T-helper 2 cell treated with Interferon-gamma antibody and Interleukin-4, amounts not matched to agents 100 ng/mL and 5 ng/mL, for 36 hours (primary cell): Measurements from ENCODE around the gene KCNAB2. TPM values are rescaled to one million over a fixed set of nuclear protein-coding genes. Genes with fewer than 3 reads are reported as not detected.
"Not testable (repeated sequence)": the region's sequence is repeated elsewhere in the genome, so short reads cannot be mapped to it uniquely, and the experiment has no call there.

Experiments
- intact Hi-C: fragments of 100-400 bp; cut with micrococcal nuclease; formaldehyde crosslinking; loops from one replicate; pipeline ENCODE4 v1.15.1; 2023
- total RNA-seq: library from RNA; stranded (reverse); gene quantifications from 2 replicates; pipeline ENCODE4 v1.2.3, GENCODE V29; 2022

KCNAB2 gene
- total RNA-seq, 1 donor from 2014 or later, result 321 TPM

GRCh38 chr1:6052543-6053205, 7.0 kb downstream of the KCNAB2 start:
- intact Hi-C loops, result no loop called here

- intact Hi-C loops, result no loop called here
Measured at GRCh38 chr1:6053206-6053546, 7.5 kb downstream of the KCNAB2 start.

- intact Hi-C loops, result no loop called here
Measured at GRCh38 chr1:6054596-6054995, 8.9 kb downstream of the KCNAB2 start.

DNA sequence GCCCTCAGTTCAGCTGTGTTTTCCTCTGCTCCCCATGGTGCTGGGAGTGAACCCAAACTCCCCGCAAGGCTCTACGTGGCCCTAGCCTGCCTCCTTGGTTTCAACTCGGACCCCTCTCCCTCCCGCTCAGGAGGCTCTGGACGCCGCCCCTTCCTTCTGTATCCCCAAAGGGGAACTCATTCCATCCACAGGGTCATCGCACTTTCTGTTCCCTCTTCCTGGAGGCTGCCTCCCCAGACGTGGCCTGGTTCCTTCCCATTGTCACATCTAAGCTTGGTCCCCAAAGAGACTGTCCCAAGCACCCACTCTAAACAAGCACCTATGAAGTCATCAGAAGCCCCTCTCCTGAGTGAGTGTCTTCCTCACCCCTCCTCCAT, 10.9 kb downstream of the KCNAB2 start:
- intact Hi-C loops, result no loop called here

DNA sequence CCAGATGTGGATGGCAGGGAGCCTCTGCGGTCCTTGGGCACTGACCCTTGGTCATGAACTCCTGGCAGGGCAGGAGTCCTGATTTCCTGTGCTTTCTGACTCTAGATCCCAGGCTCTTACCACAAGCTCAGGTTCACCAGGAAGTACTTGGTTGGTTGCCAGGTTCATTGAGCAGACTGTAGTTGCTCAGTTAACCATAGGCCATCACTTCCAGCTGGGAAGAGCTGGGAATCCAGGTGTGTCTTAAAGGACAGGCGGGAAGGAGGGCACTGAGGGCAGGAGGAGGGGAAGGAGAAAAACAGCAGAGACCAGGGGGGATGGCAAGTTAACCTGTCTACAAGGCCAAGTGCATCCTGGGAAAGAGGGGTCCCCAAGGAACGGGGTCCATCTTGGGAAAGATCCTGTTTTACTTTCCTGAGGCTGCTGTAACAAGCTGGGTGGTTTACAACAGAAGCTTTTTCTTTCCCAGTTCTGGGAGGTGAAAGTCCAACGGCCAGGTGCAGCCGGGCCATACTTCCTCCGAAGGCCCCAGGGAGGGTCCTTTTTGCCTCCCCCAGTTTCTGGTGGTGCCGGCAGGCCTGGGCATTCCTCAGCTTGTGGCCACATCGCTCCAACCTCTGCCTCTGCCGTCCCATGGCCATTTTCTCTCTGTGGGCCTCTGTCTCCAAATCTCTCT, 11.6 kb downstream of the KCNAB2 start:
- intact Hi-C loops, result no loop called here

GRCh38 chr1:6059866-6060265, 14.2 kb downstream of the KCNAB2 start:
- intact Hi-C loops, result no loop called here

DNA sequence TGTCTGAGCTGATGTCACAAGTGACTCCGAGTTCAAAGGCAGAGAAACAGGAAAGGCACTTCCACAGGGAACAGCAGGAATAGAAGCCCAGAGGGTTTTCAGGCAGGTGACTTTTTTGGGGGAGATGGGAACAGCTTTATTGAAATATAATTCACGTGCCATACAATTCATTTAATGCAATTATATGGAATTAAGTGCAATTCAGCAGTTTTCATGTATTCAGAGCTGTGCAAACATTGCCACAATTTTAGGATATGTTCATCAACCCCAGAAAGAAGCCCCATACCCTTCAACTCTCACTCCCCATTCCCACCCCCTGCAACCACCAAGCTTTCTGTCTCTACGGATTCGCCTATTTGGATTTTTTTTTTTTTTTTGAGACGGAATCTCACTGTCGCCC, 17.0 kb downstream of the KCNAB2 start:
- intact Hi-C loops, result no loop called here

DNA sequence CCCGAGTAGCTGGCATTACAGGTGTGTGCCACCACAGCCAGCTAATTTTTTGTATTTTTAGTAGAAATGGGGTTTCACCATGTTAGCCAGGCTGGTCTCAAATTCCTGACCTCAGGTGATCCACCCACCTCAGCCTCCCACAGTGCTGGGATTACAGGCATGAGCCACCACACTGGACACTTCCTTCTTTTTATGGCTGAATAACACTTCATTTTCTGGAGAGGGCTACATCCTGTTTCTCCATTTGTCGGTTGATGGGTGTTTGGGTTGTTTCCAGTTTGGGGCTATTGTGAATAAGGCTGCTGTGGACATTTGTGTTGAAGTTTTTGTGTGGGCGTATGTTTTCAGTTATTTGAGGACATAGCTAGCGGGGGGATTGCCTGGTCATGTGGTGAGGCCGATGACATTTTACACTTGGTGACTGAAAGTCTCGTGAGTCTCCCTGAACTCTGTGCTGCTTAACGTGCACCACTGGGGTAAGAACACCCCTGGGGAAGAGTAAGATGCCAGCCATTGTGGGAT, 17.9 kb downstream of the KCNAB2 start:
- intact Hi-C loops, result not testable (repeated sequence)

GRCh38 chr1:6065093-6065858, 19.6 kb downstream of the KCNAB2 start:
- intact Hi-C loops, result no loop called here

DNA sequence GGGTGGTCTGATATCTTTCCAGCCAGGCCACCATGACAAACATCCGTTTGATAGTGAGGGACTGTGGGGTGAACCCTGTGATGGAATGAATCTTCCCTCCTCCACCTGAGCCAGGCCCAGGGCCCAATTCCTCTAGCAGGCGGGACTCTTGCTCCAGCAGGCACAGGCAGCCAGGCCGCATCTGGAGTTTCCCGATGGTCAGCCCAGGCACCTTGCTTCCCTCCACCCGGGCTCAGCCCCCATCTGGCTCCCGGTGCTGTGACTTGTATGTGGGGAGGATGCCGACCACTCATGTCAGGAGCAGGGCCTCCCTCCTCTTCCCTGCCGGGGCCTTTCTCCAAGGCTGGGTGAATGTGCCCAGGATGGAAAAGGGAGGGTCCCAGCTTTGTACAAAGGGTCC, 21.0 kb downstream of the KCNAB2 start:
- intact Hi-C loops, result no loop called here

DNA sequence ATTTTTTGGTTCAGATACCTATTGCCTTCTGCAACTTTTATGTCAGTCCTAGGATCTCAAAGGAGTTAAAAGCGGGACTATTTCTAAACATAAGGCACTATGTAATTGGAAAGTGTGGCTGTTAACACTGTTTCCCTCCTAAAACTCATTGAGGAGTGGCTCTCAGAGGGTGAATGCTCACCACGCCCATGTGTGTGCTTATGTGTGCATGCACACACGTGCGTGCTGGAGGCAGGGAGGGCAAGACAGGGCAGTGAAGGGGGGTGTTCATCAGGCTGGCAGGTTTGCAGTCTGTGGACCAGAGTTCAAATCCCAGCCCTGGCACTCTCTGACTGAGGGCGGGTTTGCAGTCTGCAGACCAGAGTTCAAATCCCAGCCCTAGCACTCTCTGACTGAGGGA, 22.4 kb downstream of the KCNAB2 start:
- intact Hi-C loops, result no loop called here

- intact Hi-C loops, result no loop called here
Measured at GRCh38 chr1:6068932-6069331, 23.2 kb downstream of the KCNAB2 start.

GRCh38 chr1:6069573-6069972, 23.9 kb downstream of the KCNAB2 start:
- intact Hi-C loops, result no loop called here

DNA sequence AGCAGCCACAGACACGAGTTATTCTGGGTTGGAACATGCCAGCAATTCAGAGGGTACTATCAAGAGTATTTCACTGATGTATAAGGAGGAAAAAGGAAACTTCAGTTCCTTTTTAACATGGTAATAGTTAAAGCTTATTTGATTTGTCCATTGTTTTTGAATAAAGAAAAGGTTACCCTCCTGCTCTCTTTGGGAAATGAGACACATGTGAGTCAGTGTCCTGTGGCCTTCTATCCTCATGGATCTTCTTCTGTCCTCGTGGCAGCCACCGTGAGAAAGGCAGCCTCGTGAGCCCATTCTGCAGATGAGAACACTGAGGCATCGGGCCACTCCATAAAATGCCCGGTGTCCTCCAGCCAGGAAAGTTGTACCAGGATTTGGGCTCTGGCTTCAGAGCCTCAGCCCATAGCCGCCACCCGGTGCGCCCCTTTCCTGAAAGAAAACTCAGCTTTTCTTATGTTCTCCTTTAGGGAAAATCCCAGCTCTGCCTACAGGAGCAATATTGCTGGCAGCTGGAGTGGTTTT, 24.8 kb downstream of the KCNAB2 start:
- intact Hi-C loops, result no loop called here

GRCh38 chr1:6071219-6071618, 25.5 kb downstream of the KCNAB2 start:
- intact Hi-C loops, result no loop called here

DNA sequence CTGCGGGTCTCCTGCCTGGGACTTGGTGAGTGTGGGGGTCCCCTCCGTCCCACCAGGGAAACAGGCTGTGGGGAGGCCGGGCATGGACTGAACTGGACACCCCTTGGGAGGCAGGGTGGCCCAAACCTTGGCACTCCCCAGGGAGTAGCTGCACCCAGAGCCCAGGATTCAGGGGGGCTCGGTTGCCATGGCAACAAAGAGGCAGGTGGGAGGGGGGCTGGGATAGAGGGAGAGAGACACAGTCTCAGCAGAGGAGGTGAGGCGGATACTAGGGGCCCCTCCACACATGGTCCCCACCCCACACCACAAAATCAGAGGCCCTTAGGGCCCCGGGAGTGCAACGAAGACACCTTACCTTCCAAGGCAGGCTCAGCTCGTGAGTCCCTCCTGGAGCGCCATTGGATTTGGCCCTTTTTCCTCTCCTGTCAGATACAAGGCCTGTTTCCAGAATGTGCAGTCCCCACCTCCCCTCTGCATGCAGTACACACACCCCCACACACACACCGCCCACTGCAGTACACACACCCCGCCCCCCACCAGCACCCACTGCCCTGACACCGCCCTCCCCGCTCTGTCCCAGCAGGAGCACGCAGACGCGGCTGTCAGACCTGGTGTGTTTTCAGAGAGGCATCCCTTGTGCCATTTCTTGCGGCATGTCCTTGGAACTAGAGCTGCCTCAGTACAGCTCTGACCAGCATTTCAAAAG, 27.2 kb downstream of the KCNAB2 start:
- intact Hi-C loops, result no loop called here

DNA sequence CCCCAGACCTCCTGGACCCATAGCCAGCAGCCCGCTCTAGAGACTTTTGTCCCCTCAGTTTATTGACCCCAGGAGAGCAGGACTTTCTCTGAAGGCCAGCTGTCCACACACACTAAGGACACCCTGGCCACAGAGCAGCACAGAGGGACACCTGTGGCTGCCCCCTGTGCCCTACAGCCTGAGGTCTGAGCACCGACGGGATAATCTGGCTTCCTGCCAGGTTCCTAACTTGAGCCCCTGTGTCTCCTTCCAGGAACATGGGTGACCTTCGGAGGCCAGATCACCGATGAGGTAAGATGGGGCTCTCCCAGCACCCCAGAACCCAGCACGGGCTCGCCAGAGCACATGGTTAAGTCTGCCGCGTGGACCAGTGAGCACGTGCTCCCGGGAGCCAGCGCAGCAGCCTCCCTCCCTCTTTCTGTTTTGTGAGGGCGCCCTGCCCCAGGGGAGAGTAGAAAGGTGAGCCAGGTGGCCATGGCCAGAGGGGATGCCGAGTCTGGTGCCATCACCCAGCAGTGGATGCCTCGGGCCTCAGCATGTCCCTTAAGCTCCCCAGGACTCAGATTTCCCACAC, 27.9 kb downstream of the KCNAB2 start:
- intact Hi-C loops, result no loop called here

GRCh38 chr1:6074192-6074901, 28.7 kb downstream of the KCNAB2 start:
- intact Hi-C loops, result no loop called here

DNA sequence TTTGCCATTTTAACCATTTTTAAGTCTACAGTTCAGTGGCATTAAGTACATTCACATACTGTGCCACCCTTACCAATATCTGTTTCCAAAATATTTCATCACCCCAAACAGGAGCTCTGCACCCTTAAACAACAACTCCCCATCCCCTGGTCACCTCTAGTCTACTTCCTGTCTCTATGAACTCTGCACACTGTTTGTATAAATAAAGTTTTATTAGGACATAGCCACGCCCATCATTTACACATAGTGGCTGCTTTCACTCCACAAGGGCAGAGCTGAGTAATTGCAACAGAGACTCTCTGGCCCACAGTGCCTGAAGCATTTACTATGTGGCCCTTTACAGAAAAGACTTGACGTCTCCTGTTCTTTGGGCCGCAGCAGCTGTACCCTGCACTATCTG, 30.1 kb downstream of the KCNAB2 start:
- intact Hi-C loops, result no loop called here

GRCh38 chr1:6077061-6077460, 31.4 kb downstream of the KCNAB2 start:
- intact Hi-C loops, result not testable (repeated sequence)

GRCh38 chr1:6077506-6077905, 31.8 kb downstream of the KCNAB2 start:
- intact Hi-C loops, result no loop called here
